ENCODE results near the gene MAP4K4. TPM values are rescaled to one million over a fixed set of nuclear protein-coding genes. Genes with fewer than 3 reads are reported as not detected.

Gene MAP4K4
- 10 to 100 TPM; 15.6 to 71.6 (median 29.0) TPM for total RNA-seq
- 10 to 100 TPM in 2 of 3 donors, 1 to 10 TPM in 1; 9.6 to 41.8 (median 18.6) TPM for polyA plus RNA-seq
- long read RNA-seq, donor 1, partial matches to known transcripts = 21 of 21 reads
- long read RNA-seq, donor 1, other reads (novel, unspliced or antisense) = 0 of 21 reads
- long read RNA-seq, donor 2, partial matches to known transcripts = 16 of 16 reads
- long read RNA-seq, donor 2, other reads (novel, unspliced or antisense) = 0 of 16 reads
- long read RNA-seq, donor 3 = 0 reads
- long read RNA-seq, donor 4 = 0 reads
- long read RNA-seq, donor 5, partial matches to known transcripts = 37 of 37 reads
- long read RNA-seq, donor 5, other reads (novel, unspliced or antisense) = 0 of 37 reads
- long read RNA-seq, donor 6 = 0 reads
- long read RNA-seq, donor 7, partial matches to known transcripts = 21 of 21 reads
- long read RNA-seq, donor 7, other reads (novel, unspliced or antisense) = 0 of 21 reads
- long read RNA-seq, donor 8, partial matches to known transcripts = 0 of 1 reads
- long read RNA-seq, donor 8, other reads (novel, unspliced or antisense) = 0 of 1 reads
- long read RNA-seq, donor 9, partial matches to known transcripts = 22 of 22 reads
- long read RNA-seq, donor 9, other reads (novel, unspliced or antisense) = 0 of 22 reads
- long read RNA-seq, donor 10, partial matches to known transcripts = 8 of 8 reads
- long read RNA-seq, donor 10, other reads (novel, unspliced or antisense) = 0 of 8 reads

- H3K9me3 ChIP-seq = no peaks in the 10 kb centered on the region
- peak within 1 kb of the TSS; percentile 55 to 78 (median 70) for H3K4me3 ChIP-seq
- peaks cover 0 to 3% (median 0%) of the 10 kb centered on the region in 4 donors for H3K36me3 ChIP-seq
- H3K4me1 ChIP-seq = peaks cover 15 to 45% (median 30%) of the 10 kb centered on the region in 4 donors
- intact Hi-C loops (cut with DNase I; ENCODE audit: low total_unique reads) = loop anchor here (10.0 kb wide), 1 partner anchor 127 kb away; no protein-coding TSS in a partner anchor
- peak within 1 kb of the TSS; percentile 75 to 92 (median 86) for H3K27ac ChIP-seq
- TF ChIP-seq POLR2A (IDR thresholded peaks at IDR 0.05) (no peak), POLR2AphosphoS5 (IDR thresholded peaks at IDR 0.05) (peak in 2 of 3 donors; percentile 22 to 35)
- TF ChIP-seq, protein P1, sequence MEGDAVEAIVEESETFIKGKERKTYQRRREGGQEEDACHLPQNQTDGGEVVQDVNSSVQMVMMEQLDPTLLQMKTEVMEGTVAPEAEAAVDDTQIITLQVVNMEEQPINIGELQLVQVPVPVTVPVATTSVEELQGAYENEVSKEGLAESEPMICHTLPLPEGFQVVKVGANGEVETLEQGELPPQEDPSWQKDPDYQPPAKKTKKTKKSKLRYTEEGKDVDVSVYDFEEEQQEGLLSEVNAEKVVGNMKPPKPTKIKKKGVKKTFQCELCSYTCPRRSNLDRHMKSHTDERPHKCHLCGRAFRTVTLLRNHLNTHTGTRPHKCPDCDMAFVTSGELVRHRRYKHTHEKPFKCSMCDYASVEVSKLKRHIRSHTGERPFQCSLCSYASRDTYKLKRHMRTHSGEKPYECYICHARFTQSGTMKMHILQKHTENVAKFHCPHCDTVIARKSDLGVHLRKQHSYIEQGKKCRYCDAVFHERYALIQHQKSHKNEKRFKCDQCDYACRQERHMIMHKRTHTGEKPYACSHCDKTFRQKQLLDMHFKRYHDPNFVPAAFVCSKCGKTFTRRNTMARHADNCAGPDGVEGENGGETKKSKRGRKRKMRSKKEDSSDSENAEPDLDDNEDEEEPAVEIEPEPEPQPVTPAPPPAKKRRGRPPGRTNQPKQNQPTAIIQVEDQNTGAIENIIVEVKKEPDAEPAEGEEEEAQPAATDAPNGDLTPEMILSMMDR (IDR thresholded peaks at IDR 0.05) = peak in 2 of 7 experiments; percentile 17 to 50
- no peaks in the 10 kb centered on the region for H3K27me3 ChIP-seq
- DNase-seq = peak; percentile 75 to 93
- WGBS, 5 donors = 0 to 1% (median 0%) methylated on average over 32 to 129 of the region's 129 CpGs
Measured at GRCh38 chr2:101697124-101698013, at the start of gene MAP4K4. TSS of gene MAP4K4 (plus strand) at chr2:101697707. CDS start at chr2:101698081, 374 bp downstream.

DNA sequence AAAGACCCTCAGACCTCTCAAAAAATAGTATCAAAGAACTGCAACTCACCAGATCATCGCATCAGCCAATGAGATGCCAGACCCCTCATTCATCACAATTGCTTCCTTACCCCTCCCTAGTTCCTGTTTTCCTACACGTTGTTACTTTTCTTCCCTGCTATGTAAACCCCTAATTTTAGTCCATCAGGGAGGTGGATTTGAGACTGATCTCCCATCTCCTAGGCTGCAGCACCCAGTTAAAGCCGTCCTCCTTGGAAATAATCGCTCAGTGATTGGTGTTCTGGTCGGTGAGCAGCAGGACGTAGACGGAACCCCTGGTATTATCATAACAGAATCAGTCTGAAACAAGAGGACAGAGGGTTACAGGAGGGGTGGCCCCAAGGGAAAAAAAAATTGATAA is 44.0 kb upstream of the MAP4K4 start:
- no peaks in the 10 kb centered on the region for H3K36me3 ChIP-seq
- 84 to 88% (median 85%) methylated on average over 7 of the region's 7 CpGs for WGBS, 5 donors
- H3K27ac ChIP-seq = no peak overlapping the region
- no peaks in the 10 kb centered on the region for H3K27me3 ChIP-seq
- H3K4me3 ChIP-seq = no peak overlapping the region
- TF ChIP-seq POLR2A (IDR thresholded peaks at IDR 0.05) (no peak), POLR2AphosphoS5 (IDR thresholded peaks at IDR 0.05) (no peak), EP300 (IDR thresholded peaks at IDR 0.05) (no peak)
- TF ChIP-seq, protein P1 (IDR thresholded peaks at IDR 0.05) = no peak
- intact Hi-C loops (cut with DNase I; ENCODE audit: low total_unique reads) = no loop called here
- no peaks in the 10 kb centered on the region for H3K9me3 ChIP-seq
- no peak for DNase-seq
- H3K4me1 ChIP-seq = peaks cover 10 to 17% (median 13%) of the 10 kb centered on the region in 4 donors

- H3K4me3 ChIP-seq = no peak overlapping the region
- intact Hi-C loops (cut with DNase I; ENCODE audit: low total_unique reads) = no loop called here
- peaks cover 10 to 17% (median 13%) of the 10 kb centered on the region in 4 donors for H3K4me1 ChIP-seq
- DNase-seq = peak in 1 of 2 donors; percentile 22
- peak overlapping the region in 1 of 5 donors; percentile 10 for H3K27ac ChIP-seq
- no peak for TF ChIP-seq EP300 (IDR thresholded peaks at IDR 0.05)
- TF ChIP-seq POLR2AphosphoS5 (IDR thresholded peaks at IDR 0.05) = no peak
- TF ChIP-seq, protein P1 (IDR thresholded peaks at IDR 0.05) = no peak
- no peak for TF ChIP-seq POLR2A (IDR thresholded peaks at IDR 0.05)
- no peaks in the 10 kb centered on the region for H3K27me3 ChIP-seq
- 23 to 35% (median 31%) methylated on average over 5 of the region's 5 CpGs for WGBS, 5 donors
- H3K36me3 ChIP-seq = no peaks in the 10 kb centered on the region
- no peaks in the 10 kb centered on the region for H3K9me3 ChIP-seq
Measured at GRCh38 chr2:101655702-101656422, 41.6 kb upstream of the MAP4K4 start.

All from stomach (tissue), 19 donors.